Gastroesophageal sphincter (tissue), 4 donors: ENCODE data around the gene NTNG2. TPM values are rescaled to one million over a fixed set of nuclear protein-coding genes. Genes with fewer than 3 reads are reported as not detected.

Experiments
- ATAC-seq: fragments of 150-250 bp; one replicate; pipeline ENCODE4 v1.9.1; 2016; ENCODE audit warnings: mild to moderate bottlenecking, moderate library complexity
- H3K27ac ChIP-seq, 4 donors: fragments of 200-600 bp; sonication (generic) in 3 of 4; 1 replicate in 3 of 4; 2 replicates in 1 of 4; pipeline ENCODE4 v1.5.1; 2016 to 2019
- H3K27me3 ChIP-seq: fragments of 200-600 bp; sonication (generic); one replicate; pipeline ENCODE4 v1.5.1; 2019
- H3K36me3 ChIP-seq, 2 donors: fragments of 200-600 bp; sonication (generic); one replicate each; pipeline ENCODE4 v1.5.1; 2019; ENCODE audit warnings: control low read depth in 1 of 2
- H3K4me1 ChIP-seq, 3 donors: fragments of 200-600 bp; sonication (generic); 1 replicate in 2 of 3; 2 replicates in 1 of 3; pipeline ENCODE4 v1.5.1; 2016 to 2019; ENCODE audit warnings: control low read depth in 2 of 3
- H3K4me3 ChIP-seq, 2 donors: fragments of 200-600 bp; sonication (generic); one replicate each; pipeline ENCODE4 v1.5.1; 2019; ENCODE audit warnings: mild to moderate bottlenecking in 1 of 2, moderate library complexity in 1 of 2
- H3K9me3 ChIP-seq, 3 donors: fragments of 200-600 bp; sonication (generic); one replicate each; pipeline ENCODE4 v1.5.1; 2017 to 2019; ENCODE audit warnings: control low read depth in 2 of 3
- EP300 ChIP-seq: sonication (generic); formaldehyde crosslinking; IDR thresholded peaks from one replicate; pipeline ENCODE4 v1.6.1; 2017; ENCODE audit warnings: antibody characterized with exemption, mild to moderate bottlenecking
- POLR2A ChIP-seq, 2 donors: fragments of 450-650 bp; IDR thresholded peaks; one replicate each; pipeline ENCODE4 v1.6.1; 2017; ENCODE audit warnings: antibody characterized with exemption in 2 of 2, mild to moderate bottlenecking in 2 of 2, moderate library complexity in 1 of 2
- POLR2AphosphoS5 ChIP-seq: sonication (generic); formaldehyde crosslinking; IDR thresholded peaks from one replicate; pipeline ENCODE4 v1.6.1; 2017; ENCODE audit warnings: antibody characterized with exemption
- WGBS, 2 donors: methylation state at CpG; one replicate each; pipeline ENCODE4 v1.1.5; 2018; ENCODE audit warnings: low coverage in 1 of 2; 5-methylcytosine and 5-hydroxymethylcytosine counted together
- total RNA-seq, 4 donors: library from RNA; depleted of rRNA; stranded (reverse); fragments of >200 nt; gene quantifications; one replicate each; pipeline ENCODE4 v1.1.0, GENCODE V29; 2016
- TF ChIP-seq, protein P1 (sequence below), 4 experiments: fragments of 200-600 bp in 2 of 4; fragments of 450-650 bp in 2 of 4; sonication (generic) in 1 of 4; IDR thresholded peaks; one replicate each; pipeline ENCODE4 v1.5.1; 2017 to 2019; ENCODE audit warnings: antibody characterized with exemption in 4 of 4, mild to moderate bottlenecking in 2 of 4, moderate library complexity in 2 of 4

NTNG2 gene
- total RNA-seq, 4 donors from 2014 or later = 0.81 to 1.6 (median 1.3) TPM

DNA sequence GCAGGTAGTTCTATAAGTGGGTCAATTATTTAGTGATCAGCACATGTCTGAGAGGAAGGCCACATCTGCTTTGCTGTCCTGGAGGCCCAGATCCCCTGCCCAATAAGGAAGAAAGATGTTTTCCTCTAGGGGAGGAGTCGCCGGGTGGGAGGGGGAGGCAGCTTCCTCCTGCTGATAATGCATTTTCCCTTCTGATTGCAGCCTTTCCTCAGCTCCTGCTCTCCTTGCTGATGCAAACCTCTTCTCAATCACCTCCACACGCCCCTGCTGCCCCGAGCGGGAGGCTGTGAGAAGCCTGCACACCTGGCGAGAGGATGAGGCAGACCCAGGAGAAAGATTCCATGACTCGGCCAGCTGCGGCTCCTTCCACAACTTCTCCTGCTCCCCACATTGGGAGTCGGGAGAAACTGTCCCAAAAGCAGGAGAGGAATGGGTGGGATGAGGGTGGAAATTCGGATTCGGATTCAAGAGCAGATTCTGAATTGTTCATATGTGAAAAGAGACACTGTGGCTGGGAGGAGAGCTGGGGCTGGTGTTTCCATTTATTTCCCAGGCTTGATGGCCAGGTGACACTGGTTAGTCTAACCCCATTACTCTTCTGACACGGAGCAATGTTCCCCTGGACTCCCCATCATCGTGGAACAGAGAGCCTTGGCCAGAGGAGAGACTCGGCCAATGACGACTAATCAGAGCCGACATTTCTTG is 6.8 kb upstream of the NTNG2 start:
- Histone ChIP-seq H3K27ac (no peak overlapping the region), H3K4me3 (no peak overlapping the region), H3K9me3 (no peaks in the 10 kb centered on the region), H3K4me1 (no peaks in the 10 kb centered on the region), H3K36me3 (no peaks in the 10 kb centered on the region), H3K27me3 (peaks cover 99% of the 10 kb centered on the region)
- TF ChIP-seq, protein P1, sequence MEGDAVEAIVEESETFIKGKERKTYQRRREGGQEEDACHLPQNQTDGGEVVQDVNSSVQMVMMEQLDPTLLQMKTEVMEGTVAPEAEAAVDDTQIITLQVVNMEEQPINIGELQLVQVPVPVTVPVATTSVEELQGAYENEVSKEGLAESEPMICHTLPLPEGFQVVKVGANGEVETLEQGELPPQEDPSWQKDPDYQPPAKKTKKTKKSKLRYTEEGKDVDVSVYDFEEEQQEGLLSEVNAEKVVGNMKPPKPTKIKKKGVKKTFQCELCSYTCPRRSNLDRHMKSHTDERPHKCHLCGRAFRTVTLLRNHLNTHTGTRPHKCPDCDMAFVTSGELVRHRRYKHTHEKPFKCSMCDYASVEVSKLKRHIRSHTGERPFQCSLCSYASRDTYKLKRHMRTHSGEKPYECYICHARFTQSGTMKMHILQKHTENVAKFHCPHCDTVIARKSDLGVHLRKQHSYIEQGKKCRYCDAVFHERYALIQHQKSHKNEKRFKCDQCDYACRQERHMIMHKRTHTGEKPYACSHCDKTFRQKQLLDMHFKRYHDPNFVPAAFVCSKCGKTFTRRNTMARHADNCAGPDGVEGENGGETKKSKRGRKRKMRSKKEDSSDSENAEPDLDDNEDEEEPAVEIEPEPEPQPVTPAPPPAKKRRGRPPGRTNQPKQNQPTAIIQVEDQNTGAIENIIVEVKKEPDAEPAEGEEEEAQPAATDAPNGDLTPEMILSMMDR (IDR thresholded peaks at IDR 0.05) = no peak
- TF ChIP-seq POLR2A (IDR thresholded peaks at IDR 0.05) (no peak), EP300 (no peak), POLR2AphosphoS5 (no peak)
- no peak for ATAC-seq
- WGBS, 2 donors = 37 to 56% methylated on average over 4 to 10 of the region's 16 CpGs

GRCh38 chr9:132155568-132155895 is 6.3 kb upstream of the NTNG2 start:
- Histone ChIP-seq H3K9me3 (no peaks in the 10 kb centered on the region), H3K27ac (no peak overlapping the region), H3K4me3 (no peak overlapping the region), H3K27me3 (peaks cover 98% of the 10 kb centered on the region), H3K4me1 (no peaks in the 10 kb centered on the region), H3K36me3 (no peaks in the 10 kb centered on the region)
- WGBS, 2 donors = 84% methylated on average over 3 of the region's 3 CpGs; no CpG with 5 or more reads in 1 of the 2 donors
- TF ChIP-seq EP300 = no peak
- no peak for TF ChIP-seq POLR2AphosphoS5
- no peak for TF ChIP-seq POLR2A (IDR thresholded peaks at IDR 0.05)
- TF ChIP-seq, protein P1 (IDR thresholded peaks at IDR 0.05) = no peak
- no peak for ATAC-seq

GRCh38 chr9:132156262-132156661 is 5.6 kb upstream of the NTNG2 start:
- Histone ChIP-seq H3K4me1 (peaks cover 0 to 6% (median 3%) of the 10 kb centered on the region in 3 donors), H3K36me3 (no peaks in the 10 kb centered on the region), H3K4me3 (no peak overlapping the region), H3K9me3 (no peaks in the 10 kb centered on the region), H3K27ac (no peak overlapping the region), H3K27me3 (peaks cover 98% of the 10 kb centered on the region)
- ATAC-seq = no peak
- no peak for TF ChIP-seq POLR2AphosphoS5
- TF ChIP-seq, protein P1 (IDR thresholded peaks at IDR 0.05) = no peak
- TF ChIP-seq POLR2A (IDR thresholded peaks at IDR 0.05) = no peak
- TF ChIP-seq EP300 = no peak
- 13 to 14% methylated on average over 2 to 3 of the region's 5 CpGs for WGBS, 2 donors

GRCh38 chr9:132157347-132158116 is 4.3 kb upstream of the NTNG2 start:
- peaks cover 95% of the 10 kb centered on the region for H3K27me3 ChIP-seq
- 88 to 93% methylated on average over 5 to 6 of the region's 19 CpGs for WGBS, 2 donors
- ATAC-seq = no peak

More at GRCh38 chr9:132157347-132158116, 4.3 kb upstream of the NTNG2 start:
- TF ChIP-seq, protein P1 (IDR thresholded peaks at IDR 0.05) = no peak
- TF ChIP-seq POLR2AphosphoS5 (no peak), EP300 (no peak), POLR2A (IDR thresholded peaks at IDR 0.05) (no peak)
- H3K9me3 ChIP-seq = no peaks in the 10 kb centered on the region
- H3K4me1 ChIP-seq = peaks cover 0 to 17% (median 3%) of the 10 kb centered on the region in 3 donors
- H3K27ac ChIP-seq = no peak overlapping the region
- H3K36me3 ChIP-seq = no peaks in the 10 kb centered on the region
- no peak overlapping the region for H3K4me3 ChIP-seq
